Naive B cell (primary cell): ENCODE measurements around the gene THAP12. TPM values are rescaled to one million over a fixed set of nuclear protein-coding genes. Genes with fewer than 3 reads are reported as not detected.

Experiments
- ATAC-seq, 2 donors: fragments of 150-1000 bp; cut with Tn5 transposase; 2 replicates each; pipeline ENCODE4 v1.10.0; 2021; ENCODE audit warnings: low read depth in 2 of 2, mild to moderate bottlenecking in 2 of 2, moderate library complexity in 2 of 2
- DNase-seq: peaks from one replicate; pipeline ENCODE4 v3.0.0; 2022
- H3K27ac Mint-ChIP-seq, 6 donors: one replicate each; pipeline ENCODE4 v1.8.0; 2020 to 2022; ENCODE audit warnings: mild to moderate bottlenecking in 6 of 6, mixed read lengths in 6 of 6, moderate library complexity in 5 of 6, inconsistent platforms in 2 of 6
- H3K27me3 Mint-ChIP-seq, 3 donors: one replicate each; pipeline ENCODE4 v1.8.0; 2021 to 2022; ENCODE audit warnings: mixed read lengths in 3 of 3, mild to moderate bottlenecking in 1 of 3
- H3K36me3 Mint-ChIP-seq, 2 donors: one replicate each; pipeline ENCODE4 v1.8.0; 2020 to 2022; ENCODE audit warnings: mixed read lengths in 2 of 2, inconsistent platforms in 1 of 2, mild to moderate bottlenecking in 1 of 2
- H3K4me1 Mint-ChIP-seq, 3 donors: one replicate each; pipeline ENCODE4 v1.8.0; 2020 to 2022; ENCODE audit warnings: mixed read lengths in 3 of 3, inconsistent platforms in 1 of 3, mild to moderate bottlenecking in 1 of 3, moderate library complexity in 1 of 3
- H3K4me3 Mint-ChIP-seq, 8 donors: one replicate each; pipeline ENCODE4 v1.8.0; 2020 to 2022; ENCODE audit warnings: mild to moderate bottlenecking in 8 of 8, mixed read lengths in 8 of 8, moderate library complexity in 8 of 8, inconsistent platforms in 2 of 8
- H3K9me3 Mint-ChIP-seq, 7 donors: one replicate each; pipeline ENCODE4 v1.8.0; 2020 to 2022; ENCODE audit warnings: mixed read lengths in 7 of 7, mild to moderate bottlenecking in 5 of 7, inconsistent platforms in 2 of 7, moderate library complexity in 1 of 7
- polyA plus RNA-seq, 6 donors: library from polyadenylated mRNA; unstranded; fragments of 300-500 nt; fragmentation: Illumina TruSeq; gene quantifications; one replicate each; pipeline ENCODE4 v1.2.3, GENCODE V29; 2021; ENCODE audit warnings: low read depth in 6 of 6

Gene THAP12
- polyA plus RNA-seq, 6 donors from 2014 or later = 55.7 to 112 (median 62.1) TPM

DNA sequence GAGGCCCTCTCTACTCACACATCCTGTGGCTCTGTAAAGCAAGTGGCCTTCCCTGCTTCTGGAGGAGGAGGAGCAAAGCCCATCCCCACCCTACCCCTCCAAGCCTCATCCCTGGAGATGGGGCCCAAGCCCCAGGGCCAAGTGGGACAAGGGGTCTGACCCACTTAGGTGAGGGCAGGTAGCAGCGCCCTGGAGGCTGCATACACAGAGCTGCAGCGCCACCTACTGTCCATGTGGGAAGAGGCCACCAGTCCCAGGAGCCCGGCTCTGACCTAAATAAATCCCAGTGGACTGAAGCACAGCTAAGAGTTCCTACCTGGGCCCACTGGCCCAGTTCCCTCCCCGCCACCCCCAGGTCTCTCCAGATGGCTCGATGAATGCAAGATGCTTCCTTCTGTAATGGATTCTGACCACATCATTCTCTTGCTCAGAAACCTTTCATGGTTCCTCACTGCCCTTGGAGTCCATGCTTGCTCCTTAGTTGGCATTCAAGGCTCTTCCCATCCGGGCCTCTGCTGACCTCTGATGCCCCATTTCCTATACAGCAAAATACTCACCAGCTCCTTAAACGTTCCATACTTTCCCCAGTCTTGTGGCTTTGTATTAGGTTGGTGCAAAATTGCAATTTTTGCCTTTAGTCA lies 62.1 kb downstream of the THAP12 start:
- Mint-ChIP-seq H3K27me3 (peaks cover 36 to 62% (median 41%) of the 10 kb centered on the region in 3 donors), H3K4me1 (peaks cover 0 to 3% (median 0%) of the 10 kb centered on the region in 3 donors), H3K36me3 (no peaks in the 10 kb centered on the region), H3K27ac (no peak overlapping the region), H3K4me3 (no peak overlapping the region), H3K9me3 (no peaks in the 10 kb centered on the region)
- ATAC-seq = peak; percentile 94 to 98
- DNase-seq = peak; percentile 74

DNA sequence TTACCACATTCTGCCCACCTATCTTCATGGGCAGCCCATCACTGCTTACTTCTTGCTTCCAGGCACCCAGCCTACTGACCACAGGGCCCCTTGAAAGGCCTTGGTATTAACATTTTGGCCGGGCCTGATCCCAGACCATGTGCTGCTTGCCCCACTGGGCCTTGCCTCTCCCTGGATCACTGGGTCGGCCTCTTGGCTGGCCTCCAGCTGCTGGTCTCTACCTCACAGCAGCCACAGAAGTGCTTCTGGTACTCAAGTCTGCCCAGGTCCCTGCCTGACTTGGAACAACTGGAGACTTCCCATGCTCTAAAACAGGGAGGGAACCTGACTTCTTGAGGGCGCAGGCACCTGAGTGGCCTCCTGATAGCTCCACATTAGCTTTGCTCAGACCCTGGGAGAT lies 63.6 kb downstream of the THAP12 start:
- H3K27me3 Mint-ChIP-seq = peaks cover 27 to 52% (median 36%) of the 10 kb centered on the region in 3 donors
- H3K4me1 Mint-ChIP-seq = peaks cover 0 to 3% (median 0%) of the 10 kb centered on the region in 3 donors
- no peak overlapping the region for H3K4me3 Mint-ChIP-seq
- ATAC-seq (no peak), DNase-seq (no peak)
- H3K9me3 Mint-ChIP-seq = no peaks in the 10 kb centered on the region
- H3K27ac Mint-ChIP-seq = no peak overlapping the region
- no peaks in the 10 kb centered on the region for H3K36me3 Mint-ChIP-seq

DNA sequence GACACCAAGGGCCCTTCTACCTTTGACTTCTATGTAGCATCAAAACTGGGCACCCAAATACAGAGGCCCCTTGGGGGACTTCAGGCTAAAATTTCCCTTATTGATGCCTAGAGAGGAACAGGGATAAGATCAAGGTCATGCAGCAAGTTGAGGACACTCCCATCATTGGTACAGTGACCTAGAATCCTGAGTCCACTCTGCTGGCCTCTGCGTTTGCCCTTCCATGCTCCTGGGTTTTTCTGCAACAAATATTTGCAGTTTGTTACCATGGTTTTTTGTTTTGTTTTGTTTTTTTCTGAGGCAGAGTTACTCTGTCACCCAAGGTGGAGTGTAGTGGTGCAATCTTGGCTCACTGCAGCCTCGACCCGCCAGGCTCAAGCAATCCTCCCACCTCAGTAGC lies 64.2 kb downstream of the THAP12 start:
- Mint-ChIP-seq H3K4me1 (peaks cover 0 to 3% (median 0%) of the 10 kb centered on the region in 3 donors), H3K36me3 (no peaks in the 10 kb centered on the region), H3K27me3 (peaks cover 27 to 52% (median 37%) of the 10 kb centered on the region in 3 donors), H3K9me3 (no peaks in the 10 kb centered on the region), H3K27ac (no peak overlapping the region), H3K4me3 (no peak overlapping the region)
- DNase-seq (no peak), ATAC-seq (no peak)

DNA sequence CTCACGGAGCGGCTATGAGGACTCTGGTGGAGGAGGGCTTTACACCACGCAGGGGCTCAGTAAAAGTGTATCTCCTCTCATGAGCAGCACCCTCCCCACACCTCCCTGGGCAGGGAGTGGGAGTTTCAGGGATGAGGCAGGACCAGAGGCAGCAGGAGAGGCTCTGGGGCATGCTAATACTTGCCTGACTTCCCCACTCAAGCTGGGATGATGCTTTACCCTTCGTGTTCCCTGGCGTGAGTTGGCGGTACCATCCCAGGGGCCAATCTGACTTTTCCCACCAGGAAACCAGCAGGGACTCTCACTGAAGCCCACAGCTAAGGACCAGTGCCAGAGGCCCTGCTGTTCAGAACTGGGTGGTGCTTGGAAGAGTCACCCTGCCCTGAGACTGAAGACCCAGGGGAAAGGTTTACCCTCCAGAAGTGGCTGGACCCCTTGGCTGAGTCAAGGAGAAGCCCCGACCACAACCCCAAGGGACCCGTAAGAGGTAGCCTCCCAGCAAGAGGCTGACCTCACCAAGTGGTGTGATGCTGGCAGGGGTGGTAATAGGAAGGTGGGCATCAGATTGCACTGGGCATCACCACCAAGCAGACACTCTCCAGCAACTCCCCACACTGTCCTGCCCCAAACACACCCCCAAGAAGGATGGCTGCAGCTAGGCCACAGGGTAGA lies 65.6 kb downstream of the THAP12 start:
- Mint-ChIP-seq H3K9me3 (no peaks in the 10 kb centered on the region), H3K27me3 (peaks cover 16 to 38% (median 23%) of the 10 kb centered on the region in 3 donors)
- ATAC-seq = no peak

DNA sequence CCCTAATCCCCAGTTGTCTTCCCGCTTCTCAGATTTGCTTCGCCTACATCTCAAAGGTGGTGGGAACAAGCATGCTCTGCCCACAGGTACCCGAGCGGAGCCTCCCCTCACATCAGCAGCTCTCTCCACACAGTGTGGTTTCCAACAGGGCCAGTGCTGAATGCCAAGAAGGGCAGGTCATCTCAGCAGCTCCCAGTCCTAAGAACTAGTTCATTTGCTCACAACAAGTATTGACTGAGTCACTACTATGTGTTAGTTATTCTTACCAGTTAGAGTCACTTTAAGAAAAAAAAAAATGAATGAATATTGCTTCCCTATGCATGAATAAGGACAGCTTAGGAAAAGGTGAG lies 66.2 kb downstream of the THAP12 start:
- Mint-ChIP-seq H3K4me3 (no peak overlapping the region), H3K9me3 (no peaks in the 10 kb centered on the region), H3K36me3 (no peaks in the 10 kb centered on the region), H3K27ac (no peak overlapping the region), H3K27me3 (peaks cover 10 to 32% (median 17%) of the 10 kb centered on the region in 3 donors), H3K4me1 (peaks cover 0 to 3% (median 0%) of the 10 kb centered on the region in 3 donors)
- DNase-seq (no peak), ATAC-seq (no peak)

More for the DNA sequence above, 65.6 kb downstream of the THAP12 start:
- no peaks in the 10 kb centered on the region for H3K36me3 Mint-ChIP-seq
- H3K4me1 Mint-ChIP-seq = peaks cover 0 to 3% (median 0%) of the 10 kb centered on the region in 3 donors
- no peak overlapping the region for H3K27ac Mint-ChIP-seq
- no peak for DNase-seq
- no peak overlapping the region for H3K4me3 Mint-ChIP-seq

- DNase-seq = no peak
Measured at GRCh38 chr11:76313913-76314740, 66.8 kb downstream of the THAP12 start.

DNA sequence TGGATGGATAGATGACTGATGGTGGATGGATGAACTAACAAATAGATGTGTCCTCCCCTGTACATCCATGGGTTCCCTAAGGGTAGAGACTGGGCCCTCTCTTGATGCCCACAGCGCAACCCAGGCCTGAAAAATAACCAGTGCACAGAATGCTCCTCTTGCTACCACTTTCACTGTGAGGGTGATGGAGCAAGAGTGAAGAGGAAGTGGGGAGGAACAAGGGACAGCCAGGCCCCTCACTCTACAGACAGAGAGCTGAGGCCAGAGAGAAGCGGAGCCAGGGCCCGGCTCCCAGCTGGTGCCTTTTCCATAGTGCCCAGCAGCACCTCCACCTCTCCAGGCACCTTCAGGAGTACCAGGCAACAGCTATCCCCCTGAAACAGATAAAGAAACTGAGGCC lies 67.7 kb downstream of the THAP12 start:
- Mint-ChIP-seq H3K4me1 (no peaks in the 10 kb centered on the region), H3K27ac (no peak overlapping the region), H3K9me3 (no peaks in the 10 kb centered on the region), H3K36me3 (no peaks in the 10 kb centered on the region), H3K27me3 (peaks cover 5 to 26% (median 12%) of the 10 kb centered on the region in 3 donors), H3K4me3 (no peak overlapping the region)
- no peak for DNase-seq
- ATAC-seq = no peak

More at GRCh38 chr11:76313913-76314740, 66.8 kb downstream of the THAP12 start:
- no peaks in the 10 kb centered on the region for H3K9me3 Mint-ChIP-seq
- H3K36me3 Mint-ChIP-seq = no peaks in the 10 kb centered on the region
- ATAC-seq = no peak
- H3K27ac Mint-ChIP-seq = no peak overlapping the region
- H3K4me1 Mint-ChIP-seq = peaks cover 0 to 3% (median 0%) of the 10 kb centered on the region in 3 donors
- peak overlapping the region in 1 of 8 donors; percentile 36 for H3K4me3 Mint-ChIP-seq
- peaks cover 10 to 29% (median 12%) of the 10 kb centered on the region in 3 donors for H3K27me3 Mint-ChIP-seq

GRCh38 chr11:76310832-76311595 lies 69.9 kb downstream of the THAP12 start:
- Mint-ChIP-seq H3K27ac (no peak overlapping the region), H3K36me3 (no peaks in the 10 kb centered on the region), H3K4me1 (no peaks in the 10 kb centered on the region), H3K4me3 (no peak overlapping the region), H3K9me3 (no peaks in the 10 kb centered on the region), H3K27me3 (peaks cover 5 to 15% (median 12%) of the 10 kb centered on the region in 3 donors)
- DNase-seq = no peak
- no peak for ATAC-seq

DNA sequence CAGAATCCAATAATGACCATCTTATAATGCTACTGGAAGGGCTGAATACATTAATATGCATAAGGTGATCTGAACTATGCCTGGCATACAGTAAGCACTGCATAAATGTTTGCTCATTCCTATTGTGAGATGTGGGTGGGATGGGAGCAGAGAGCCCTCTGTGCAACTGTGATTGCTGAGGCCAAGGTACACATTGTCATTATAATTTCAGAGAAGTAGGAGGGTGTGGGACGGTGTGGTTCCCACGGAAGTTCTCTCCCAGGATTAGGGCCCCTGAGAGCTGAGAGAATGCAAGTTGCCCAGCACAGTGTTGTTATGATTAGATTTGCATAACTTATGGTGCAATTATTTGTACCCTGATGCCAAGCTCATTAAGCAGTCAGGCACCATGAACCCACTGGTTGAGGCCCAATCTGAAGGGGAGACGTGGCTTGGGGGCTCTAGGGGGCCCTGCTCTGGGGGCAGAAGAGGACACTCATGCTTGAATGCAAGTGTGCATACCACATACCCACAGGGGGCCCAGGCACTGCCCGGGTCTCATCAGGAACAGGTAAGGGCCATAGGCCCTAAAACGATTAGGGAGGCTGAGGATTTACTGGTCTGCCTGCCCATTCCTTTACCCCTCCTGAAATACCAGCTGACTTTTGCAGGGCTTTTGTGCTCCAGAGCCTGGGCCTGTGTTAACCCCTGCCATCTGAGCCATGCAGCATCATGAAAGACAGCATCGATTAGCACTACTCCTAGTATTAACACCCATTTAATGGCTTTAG lies 72.8 kb downstream of the THAP12 start:
- ATAC-seq (no peak), DNase-seq (no peak)
- peaks cover 5 to 23% (median 23%) of the 10 kb centered on the region in 3 donors for H3K27me3 Mint-ChIP-seq
- H3K4me3 Mint-ChIP-seq = no peak overlapping the region
- H3K36me3 Mint-ChIP-seq = no peaks in the 10 kb centered on the region
- peak overlapping the region in 1 of 6 donors; percentile 27 for H3K27ac Mint-ChIP-seq
- no peaks in the 10 kb centered on the region for H3K9me3 Mint-ChIP-seq
- H3K4me1 Mint-ChIP-seq = no peaks in the 10 kb centered on the region

DNA sequence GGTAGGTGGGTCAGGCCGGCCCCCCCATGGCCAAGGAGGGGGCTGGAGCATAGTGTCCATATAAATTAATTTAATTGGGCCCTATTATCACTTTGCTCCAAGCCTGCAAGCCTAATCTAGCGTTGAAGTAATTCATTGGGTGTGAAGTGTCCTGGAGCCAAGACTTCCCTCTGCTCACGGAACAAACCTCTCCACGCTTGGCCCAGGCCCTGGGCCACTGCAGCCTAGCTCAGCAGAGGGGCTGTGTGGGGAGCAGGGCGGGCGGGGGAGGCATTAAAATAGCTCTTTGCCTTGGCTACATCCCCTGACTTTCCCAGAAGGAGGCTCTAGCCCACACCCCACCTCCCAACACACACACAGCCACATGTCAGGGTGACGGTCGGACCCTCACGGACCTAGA lies 73.5 kb downstream of the THAP12 start:
- Mint-ChIP-seq H3K27me3 (peaks cover under 1 to 26% (median 17%) of the 10 kb centered on the region in 3 donors), H3K27ac (no peak overlapping the region), H3K36me3 (no peaks in the 10 kb centered on the region), H3K9me3 (no peaks in the 10 kb centered on the region), H3K4me3 (no peak overlapping the region), H3K4me1 (no peaks in the 10 kb centered on the region)
- ATAC-seq (no peak), DNase-seq (no peak)

GRCh38 chr11:76303399-76303798 lies 77.5 kb downstream of the THAP12 start:
- Mint-ChIP-seq H3K36me3 (no peaks in the 10 kb centered on the region), H3K4me3 (no peak overlapping the region), H3K27ac (no peak overlapping the region), H3K4me1 (no peaks in the 10 kb centered on the region), H3K27me3 (peaks cover 5 to 36% (median 36%) of the 10 kb centered on the region in 3 donors), H3K9me3 (no peaks in the 10 kb centered on the region)
- ATAC-seq (no peak), DNase-seq (no peak)

DNA sequence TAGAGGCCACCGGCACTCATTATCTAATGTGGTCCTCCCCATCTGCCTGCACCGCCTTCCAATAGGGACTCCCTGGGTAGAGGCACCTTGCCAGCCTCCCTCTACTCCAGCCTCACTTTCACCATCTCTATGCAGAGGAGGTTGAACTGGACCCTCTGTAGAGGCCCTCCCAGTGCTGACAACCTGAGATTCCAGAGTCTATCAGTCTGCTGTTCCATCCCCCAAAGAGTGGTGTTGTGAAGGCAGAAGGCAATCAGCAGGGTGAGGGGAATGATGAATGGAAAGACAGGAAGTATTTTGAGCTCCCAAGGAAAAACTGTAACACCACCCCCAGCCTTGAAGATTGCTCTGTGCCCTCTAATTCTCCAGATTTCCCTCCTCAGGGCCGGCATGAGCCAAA lies 77.9 kb downstream of the THAP12 start:
- H3K4me3 Mint-ChIP-seq = no peak overlapping the region
- no peak for DNase-seq
- no peak overlapping the region for H3K27ac Mint-ChIP-seq
- H3K9me3 Mint-ChIP-seq = no peaks in the 10 kb centered on the region
- peaks cover 5 to 36% (median 36%) of the 10 kb centered on the region in 3 donors for H3K27me3 Mint-ChIP-seq
- H3K4me1 Mint-ChIP-seq = no peaks in the 10 kb centered on the region
- ATAC-seq = no peak
- H3K36me3 Mint-ChIP-seq = no peaks in the 10 kb centered on the region
